HFFc6 (cell line): ENCODE results near the gene UMODL1. TPM values are rescaled to one million over a fixed set of nuclear protein-coding genes. Genes with fewer than 3 reads are reported as not detected.

Experiments used
- DNase-seq: peaks from one replicate; pipeline ENCODE4 v3.0.0-alpha.2; 2018
- H3K27ac Mint-ChIP-seq: 2 replicates; pipeline ENCODE4 v1.8.0; 2020; ENCODE audit warnings: mild to moderate bottlenecking, mixed read lengths
- H3K27me3 Mint-ChIP-seq: 2 replicates; pipeline ENCODE4 v1.8.0; 2021; ENCODE audit warnings: mild to moderate bottlenecking, moderate library complexity, mixed read lengths; ENCODE audit not compliant: insufficient read depth
- H3K36me3 Mint-ChIP-seq: 2 replicates; pipeline ENCODE4 v1.8.0; 2021; ENCODE audit warnings: low read depth, mixed read lengths
- H3K4me1 Mint-ChIP-seq: 2 replicates; pipeline ENCODE4 v1.8.0; 2020; ENCODE audit warnings: low read depth, mixed read lengths
- H3K4me3 Mint-ChIP-seq: 2 replicates; pipeline ENCODE4 v1.8.0; 2020; ENCODE audit warnings: mild to moderate bottlenecking, moderate library complexity, mixed read lengths
- H3K9me3 Mint-ChIP-seq: 2 replicates; pipeline ENCODE4 v1.8.0; 2020; ENCODE audit warnings: mild to moderate bottlenecking, mixed read lengths
- total RNA-seq, 6 experiments: library from RNA; stranded (reverse); fragmentation: NEBNext Ultra II Directional; extraction: Animal tissue kit (Norgen Biotek cat#: 25700); gene quantifications; 2 replicates in 1 of 6; 3 replicates in 5 of 6; pipeline ENCODE4 v1.2.3, GENCODE V29; 2021
- TF ChIP-seq, protein P1 (sequence below): fragments of 200-600 bp; sonication (generic); IDR thresholded peaks from 2 replicates; pipeline ENCODE4 v1.5.0; 2021; ENCODE audit warnings: antibody characterized with exemption, mild to moderate bottlenecking

UMODL1 gene
- total RNA-seq, 6 experiments from 2014 or later = not detected

DNA sequence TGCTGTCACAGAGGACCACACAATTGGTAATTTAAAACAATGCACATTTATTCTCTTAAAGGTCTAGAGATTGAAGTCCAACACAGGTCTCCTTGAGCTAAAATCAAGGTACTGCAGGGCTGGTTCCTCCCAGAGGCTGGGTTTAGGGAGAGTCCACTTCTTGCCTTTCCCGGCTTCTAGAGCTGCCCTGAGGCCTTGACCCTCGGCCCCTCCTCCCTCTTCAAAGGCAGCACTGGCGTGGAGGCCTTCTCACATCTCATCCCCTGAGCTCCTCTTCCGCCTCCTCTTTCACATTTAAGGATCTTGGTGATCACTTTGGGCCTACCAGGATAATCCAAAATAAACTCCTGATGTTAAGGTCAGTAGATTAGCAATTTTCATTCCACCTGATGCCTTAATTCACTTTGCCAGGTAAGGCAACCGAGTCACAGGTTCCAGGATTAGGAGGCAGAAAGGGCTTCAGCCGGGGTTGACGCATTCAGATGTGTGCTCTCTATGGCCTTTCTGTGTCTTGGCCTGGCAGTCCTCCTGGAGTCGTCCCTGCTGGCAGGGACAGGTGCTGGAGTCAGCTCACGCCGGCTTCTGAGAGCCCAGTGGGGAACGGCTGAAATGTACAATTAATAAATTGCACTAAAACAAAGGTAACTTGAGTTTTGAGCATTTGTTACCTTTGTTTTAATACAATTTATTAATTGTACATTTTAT lies 86.6 kb downstream of the UMODL1 start:
- Mint-ChIP-seq H3K4me3 (no peak overlapping the region), H3K36me3 (no peaks in the 10 kb centered on the region), H3K27ac (no peak overlapping the region), H3K9me3 (no peaks in the 10 kb centered on the region), H3K27me3 (peaks cover 35% of the 10 kb centered on the region), H3K4me1 (no peaks in the 10 kb centered on the region)
- TF ChIP-seq, protein P1, sequence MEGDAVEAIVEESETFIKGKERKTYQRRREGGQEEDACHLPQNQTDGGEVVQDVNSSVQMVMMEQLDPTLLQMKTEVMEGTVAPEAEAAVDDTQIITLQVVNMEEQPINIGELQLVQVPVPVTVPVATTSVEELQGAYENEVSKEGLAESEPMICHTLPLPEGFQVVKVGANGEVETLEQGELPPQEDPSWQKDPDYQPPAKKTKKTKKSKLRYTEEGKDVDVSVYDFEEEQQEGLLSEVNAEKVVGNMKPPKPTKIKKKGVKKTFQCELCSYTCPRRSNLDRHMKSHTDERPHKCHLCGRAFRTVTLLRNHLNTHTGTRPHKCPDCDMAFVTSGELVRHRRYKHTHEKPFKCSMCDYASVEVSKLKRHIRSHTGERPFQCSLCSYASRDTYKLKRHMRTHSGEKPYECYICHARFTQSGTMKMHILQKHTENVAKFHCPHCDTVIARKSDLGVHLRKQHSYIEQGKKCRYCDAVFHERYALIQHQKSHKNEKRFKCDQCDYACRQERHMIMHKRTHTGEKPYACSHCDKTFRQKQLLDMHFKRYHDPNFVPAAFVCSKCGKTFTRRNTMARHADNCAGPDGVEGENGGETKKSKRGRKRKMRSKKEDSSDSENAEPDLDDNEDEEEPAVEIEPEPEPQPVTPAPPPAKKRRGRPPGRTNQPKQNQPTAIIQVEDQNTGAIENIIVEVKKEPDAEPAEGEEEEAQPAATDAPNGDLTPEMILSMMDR = no peak
- DNase-seq = no peak

DNA sequence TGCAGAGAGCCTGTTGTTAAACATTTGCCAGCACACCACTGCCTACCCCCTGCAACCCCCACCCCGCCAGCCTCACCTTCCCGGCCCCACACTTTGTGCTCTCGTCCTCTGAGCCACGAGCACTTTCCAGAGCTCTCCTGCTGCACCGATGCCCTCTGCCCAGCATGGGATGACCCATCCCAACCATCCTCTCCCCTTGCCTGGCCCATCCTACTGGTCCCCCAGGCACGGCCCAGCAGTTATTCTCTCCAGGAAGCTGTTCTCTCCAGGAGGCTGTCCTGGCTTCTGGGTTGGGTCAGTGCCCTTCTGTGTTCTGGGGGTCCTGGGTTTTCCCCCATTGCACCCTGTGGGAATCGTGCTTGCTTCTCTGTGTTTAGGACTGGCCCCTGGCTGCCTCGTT lies 87.7 kb downstream of the UMODL1 start:
- TF ChIP-seq, protein P1 = no peak
- no peak for DNase-seq
- Mint-ChIP-seq H3K27me3 (peaks cover 29% of the 10 kb centered on the region), H3K27ac (no peak overlapping the region), H3K36me3 (no peaks in the 10 kb centered on the region), H3K4me3 (no peak overlapping the region), H3K4me1 (no peaks in the 10 kb centered on the region), H3K9me3 (no peaks in the 10 kb centered on the region)

DNA sequence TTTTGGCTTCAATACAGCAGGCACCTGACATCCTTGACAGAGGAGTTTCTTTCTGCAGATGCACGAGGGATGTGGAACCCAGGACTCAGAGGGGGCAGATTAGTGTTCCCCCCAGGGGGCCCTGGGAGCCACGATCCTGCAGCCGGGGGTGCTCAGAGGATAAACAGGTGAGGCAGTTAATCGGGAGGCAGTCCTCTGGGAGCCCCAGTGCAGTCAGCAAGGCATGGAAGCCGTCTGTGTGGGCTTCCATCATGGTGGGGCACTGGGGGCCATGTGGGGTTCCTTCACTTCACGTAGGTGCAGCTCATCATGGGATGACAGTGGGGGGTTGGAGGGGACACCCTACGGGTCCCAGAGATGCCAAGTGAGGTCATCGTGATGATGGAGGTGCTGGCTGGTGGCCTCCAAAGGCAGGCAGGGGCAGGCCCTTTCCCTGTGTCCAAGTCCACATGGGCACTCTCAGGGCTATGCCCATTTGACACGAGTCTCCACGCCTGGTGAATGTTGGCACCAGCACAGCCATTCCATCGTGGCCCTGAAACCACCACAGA lies 88.5 kb downstream of the UMODL1 start:
- no peaks in the 10 kb centered on the region for H3K4me1 Mint-ChIP-seq
- TF ChIP-seq, protein P1 = no peak

DNA sequence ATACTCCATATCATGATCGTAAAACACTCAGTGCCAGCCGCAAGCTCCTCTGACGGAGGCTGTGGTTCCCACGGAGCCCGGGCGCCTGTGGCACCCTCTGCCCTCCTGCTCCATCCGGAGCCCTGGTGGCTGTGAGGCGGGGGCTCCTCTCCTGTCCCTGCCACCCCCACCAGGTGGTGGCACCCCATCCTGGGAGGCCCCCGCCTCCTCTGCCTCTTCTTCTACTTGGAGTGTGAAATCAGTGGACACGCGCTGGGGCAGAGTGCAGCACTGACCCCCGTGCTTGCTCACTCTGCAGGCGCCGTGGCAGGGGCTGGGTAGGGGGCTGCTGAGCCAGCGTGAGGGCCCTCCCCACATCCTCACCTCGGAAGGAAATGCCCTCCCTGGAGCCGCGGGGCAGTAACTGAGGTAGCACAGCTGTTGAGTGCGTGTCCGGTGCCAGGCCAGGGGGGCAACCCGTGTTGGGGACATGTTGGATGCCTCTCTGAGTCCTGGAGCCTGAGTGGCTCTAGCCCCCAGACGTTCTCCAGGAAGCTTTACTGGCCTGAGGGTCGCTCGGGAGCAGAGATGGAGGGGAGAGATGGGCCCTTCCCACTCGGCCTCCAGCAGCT lies 89.1 kb downstream of the UMODL1 start:
- H3K36me3 Mint-ChIP-seq = no peaks in the 10 kb centered on the region

More for the DNA sequence above, 88.5 kb downstream of the UMODL1 start:
- Mint-ChIP-seq H3K36me3 (no peaks in the 10 kb centered on the region), H3K27ac (no peak overlapping the region), H3K27me3 (peaks cover 27% of the 10 kb centered on the region), H3K4me3 (no peak overlapping the region), H3K9me3 (no peaks in the 10 kb centered on the region)
- DNase-seq = no peak

DNA sequence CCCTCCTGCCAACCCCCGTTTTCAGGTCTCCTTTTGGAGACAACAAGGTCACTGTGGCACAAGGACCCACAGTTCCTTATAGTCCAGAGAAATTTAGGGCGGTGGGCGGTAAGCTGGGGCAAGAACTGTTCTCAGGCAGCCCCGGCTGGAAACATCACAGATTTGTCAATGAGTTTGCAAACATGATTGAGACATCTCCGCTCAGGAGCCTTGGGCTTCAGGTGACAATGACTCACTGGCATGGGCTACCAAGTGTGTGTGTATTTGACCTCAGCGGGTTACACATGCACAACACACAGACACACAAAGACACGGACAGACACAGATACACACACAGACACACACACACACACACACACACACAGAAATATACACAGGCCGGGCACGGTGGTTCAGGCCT lies 89.6 kb downstream of the UMODL1 start:
- Mint-ChIP-seq H3K4me1 (no peaks in the 10 kb centered on the region), H3K4me3 (no peak overlapping the region), H3K9me3 (no peaks in the 10 kb centered on the region), H3K27ac (no peak overlapping the region), H3K27me3 (peaks cover 24% of the 10 kb centered on the region), H3K36me3 (no peaks in the 10 kb centered on the region)
- TF ChIP-seq, protein P1 = no peak
- no peak for DNase-seq

More for the DNA sequence above, 89.1 kb downstream of the UMODL1 start:
- DNase-seq = no peak
- TF ChIP-seq, protein P1 = no peak
- no peak overlapping the region for H3K27ac Mint-ChIP-seq
- H3K27me3 Mint-ChIP-seq = peaks cover 27% of the 10 kb centered on the region
- H3K9me3 Mint-ChIP-seq = no peaks in the 10 kb centered on the region
- H3K4me3 Mint-ChIP-seq = no peak overlapping the region
- H3K4me1 Mint-ChIP-seq = no peaks in the 10 kb centered on the region
